ENCODE data around the gene PTTG2.

Gene PTTG2

GRCh38 chr4:37928426-37929416, 31.5 kb upstream of the PTTG2 start:
- no peak for TF ChIP-seq CTCF (IDR thresholded peaks at IDR 0.05; ENCODE audit: insufficient read depth, low read depth, low read length, missing control alignments)
- no peak overlapping the region for H3K4me3 ChIP-seq (ENCODE audit: low read length)
- no peak for DNase-seq (ENCODE audit: low read depth)

GRCh38 chr4:37934096-37934495, 26.1 kb upstream of the PTTG2 start:
- no peak for DNase-seq (ENCODE audit: low read depth)
- no peak for TF ChIP-seq CTCF (IDR thresholded peaks at IDR 0.05; ENCODE audit: insufficient read depth, low read depth, low read length, missing control alignments)
- H3K4me3 ChIP-seq (ENCODE audit: low read length), result no peak overlapping the region

- H3K4me3 ChIP-seq (ENCODE audit: low read length), result no peak overlapping the region
- TF ChIP-seq CTCF (IDR thresholded peaks at IDR 0.05; ENCODE audit: insufficient read depth, low read depth, low read length, missing control alignments), result no peak
- no peak for DNase-seq (ENCODE audit: low read depth)
Observed at GRCh38 chr4:37934609-37935008, 25.6 kb upstream of the PTTG2 start.

- TF ChIP-seq CTCF (IDR thresholded peaks at IDR 0.05; ENCODE audit: insufficient read depth, low read depth, low read length, missing control alignments), result no peak
- no peak overlapping the region for H3K4me3 ChIP-seq (ENCODE audit: low read length)
- DNase-seq (ENCODE audit: low read depth), result no peak
Observed at GRCh38 chr4:37935026-37935425, 25.2 kb upstream of the PTTG2 start.

- no peak overlapping the region for H3K4me3 ChIP-seq (ENCODE audit: low read length)
- TF ChIP-seq CTCF (IDR thresholded peaks at IDR 0.05; ENCODE audit: insufficient read depth, low read depth, low read length, missing control alignments), result no peak
- no peak for DNase-seq (ENCODE audit: low read depth)
Observed at GRCh38 chr4:37936889-37937498, 23.2 kb upstream of the PTTG2 start.

GRCh38 chr4:37938208-37938607, 22.0 kb upstream of the PTTG2 start:
- no peak for DNase-seq (ENCODE audit: low read depth)
- no peak for TF ChIP-seq CTCF (IDR thresholded peaks at IDR 0.05; ENCODE audit: insufficient read depth, low read depth, low read length, missing control alignments)
- no peak overlapping the region for H3K4me3 ChIP-seq (ENCODE audit: low read length)

Measured in epithelial cell of esophagus (primary cell).